HepG2 (cell line): ENCODE measurements around the gene PPP2R5D. TPM values are rescaled to one million over a fixed set of nuclear protein-coding genes. Genes with fewer than 3 reads are reported as not detected.

Source experiments
- AHDC1 ChIP-seq: sonication (generic); formaldehyde crosslinking; IDR thresholded peaks from 2 replicates; pipeline ENCODE4 v1.5.1; 2020; ENCODE audit warnings: mild to moderate bottlenecking, missing genetic modification reagents, borderline replicate concordance
- HMG20A ChIP-seq: IDR thresholded peaks from 2 replicates; pipeline ENCODE4 v1.6.1; 2016; ENCODE audit warnings: borderline replicate concordance
- HMGXB3 ChIP-seq: sonication (generic); formaldehyde crosslinking; IDR thresholded peaks from 2 replicates; pipeline ENCODE4 v1.4.0; 2020; ENCODE audit warnings: missing genetic modification reagents, borderline replicate concordance
- HOXA5 ChIP-seq: sonication (generic); formaldehyde crosslinking; IDR thresholded peaks from 2 replicates; pipeline ENCODE4 v1.4.0; 2020; ENCODE audit warnings: missing genetic modification reagents
- HOXA7 ChIP-seq: sonication (generic); formaldehyde crosslinking; IDR thresholded peaks from 2 replicates; pipeline ENCODE4 v1.8.1; 2022; ENCODE audit warnings: mild to moderate bottlenecking, missing genetic modification reagents, moderate library complexity
- MZF1 ChIP-seq: sonication (generic); formaldehyde crosslinking; IDR thresholded peaks from 2 replicates; pipeline ENCODE4 v1.8.1; 2023; ENCODE audit warnings: mild to moderate bottlenecking, missing genetic modification reagents, borderline replicate concordance
- NR0B2 ChIP-seq: sonication (generic); formaldehyde crosslinking; IDR thresholded peaks from 2 replicates; pipeline ENCODE4 v1.4.0; 2020; ENCODE audit warnings: mild to moderate bottlenecking, missing genetic modification reagents
- NR2C2 ChIP-seq: sonication (generic); formaldehyde crosslinking; IDR thresholded peaks from 2 replicates; pipeline ENCODE4 v1.4.0; 2020; ENCODE audit warnings: missing genetic modification reagents, mild to moderate bottlenecking, moderate library complexity, borderline replicate concordance
- PRDM15 ChIP-seq: sonication (generic); formaldehyde crosslinking; IDR thresholded peaks from 2 replicates; pipeline ENCODE4 v1.4.0; 2020; ENCODE audit warnings: missing genetic modification reagents
- RARG ChIP-seq: sonication (generic); formaldehyde crosslinking; IDR thresholded peaks from 2 replicates; pipeline ENCODE4 v1.4.0; 2020; ENCODE audit warnings: low read depth, mild to moderate bottlenecking, missing genetic modification reagents
- ZNF510 ChIP-seq: sonication (generic); formaldehyde crosslinking; IDR thresholded peaks from 2 replicates; pipeline ENCODE4 v1.4.0; 2020; ENCODE audit warnings: low read depth, mild to moderate bottlenecking, missing genetic modification reagents
- ZNF629 ChIP-seq: sonication (generic); formaldehyde crosslinking; conservative IDR thresholded peaks from 2 replicates; pipeline ENCODE4 v1.5.0; 2020; ENCODE audit warnings: missing genetic modification reagents
- ZNF841 ChIP-seq: sonication (generic); formaldehyde crosslinking; IDR thresholded peaks from 2 replicates; pipeline ENCODE4 v1.8.1; 2023; ENCODE audit warnings: missing genetic modification reagents, borderline replicate concordance
- polyA plus RNA-seq, 8 experiments: library from polyadenylated mRNA; depleted of rRNA in 3 of 8; stranded (reverse) in 7 of 8; unstranded in 1 of 8; fragments of >200 nt; fragmentation: Illumina TruSeq in 4 of 8; extraction: Trizol in 4 of 8; gene quantifications; 2 replicates each; pipeline versions ENCODE4 v1.2.1 to v1.2.3, GENCODE V29; 2011 to 2016; ENCODE audit warnings: low read depth in 4 of 8, missing spikeins in 1 of 8, mixed read lengths in 1 of 8; ENCODE audit not compliant: insufficient read depth in 1 of 8
- total RNA-seq, 5 experiments: library from RNA; depleted of rRNA; stranded (reverse); fragments of >200 nt; fragmentation: Illumina TruSeq; extraction: Trizol; gene quantifications; 2 replicates each; pipeline ENCODE4 v1.2.3, GENCODE V29; 2016; ENCODE audit warnings: low read depth in 1 of 5

The PPP2R5D gene
- total and polyA plus RNA-seq, 2 of the 13 experiments (the other 11 are each of a cell fraction or from before 2014, with no cell fraction given), result 53.7 to 60.4 TPM

GRCh38 chr6:42984001-42984923, at the start of gene PPP2R5D (continued):
- peak; percentile 87 for TF ChIP-seq PRDM15 (CRISPR knock-in tag)
- TF ChIP-seq ZNF510 (CRISPR knock-in tag), result no peak
- no peak for TF ChIP-seq HMG20A (CRISPR knock-in tag)
- TF ChIP-seq ZNF629 (CRISPR knock-in tag), result peak; percentile 28; the same call in 1 of the 2 replicates
- 0 out of 2 replicates have a peak, but pooled peaks have one; percentile 18 for TF ChIP-seq HMGXB3
- peak; percentile 77 for TF ChIP-seq HOXA5
- TF ChIP-seq RARG (CRISPR knock-in tag), result no peak
- TF ChIP-seq NR2C2, result no peak
- no peak for TF ChIP-seq AHDC1 (CRISPR knock-in tag)
- peak; percentile 73 for TF ChIP-seq NR0B2 (CRISPR knock-in tag)
- no peak for TF ChIP-seq HOXA7 (CRISPR knock-in tag)
- TF ChIP-seq MZF1 (CRISPR knock-in tag), result no peak
- TF ChIP-seq ZNF841 (CRISPR knock-in tag), result no peak
